Measurements from ENCODE around the gene NRAP.

The NRAP gene

DNA sequence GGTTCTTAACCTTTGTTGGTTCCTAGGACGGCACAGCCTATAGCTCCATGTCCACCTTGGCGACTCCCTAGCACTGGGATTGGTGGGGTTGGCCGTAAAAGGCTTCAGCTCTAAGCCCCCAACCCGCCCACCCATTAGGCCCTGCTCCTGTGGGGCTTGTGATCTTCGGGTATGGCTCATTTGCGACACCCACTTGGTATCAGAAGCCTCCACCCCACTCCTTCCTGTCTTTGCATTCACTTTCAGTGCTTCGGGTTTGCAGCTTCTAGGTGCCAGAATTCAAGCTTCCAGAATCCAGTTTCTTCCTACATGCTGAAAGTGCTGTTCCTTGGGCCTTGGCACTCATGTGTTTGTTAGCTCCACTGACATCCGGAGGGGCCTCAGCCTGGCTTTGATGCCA lies 71.5 kb downstream of the NRAP start:
- no peak for DNase-seq
- TF ChIP-seq GATA1 (IDR thresholded peaks at IDR 0.05; ENCODE audit: low read depth, low read length) (no peak), POLR2A (IDR thresholded peaks at IDR 0.05; ENCODE audit: low read length) (no peak)

DNA sequence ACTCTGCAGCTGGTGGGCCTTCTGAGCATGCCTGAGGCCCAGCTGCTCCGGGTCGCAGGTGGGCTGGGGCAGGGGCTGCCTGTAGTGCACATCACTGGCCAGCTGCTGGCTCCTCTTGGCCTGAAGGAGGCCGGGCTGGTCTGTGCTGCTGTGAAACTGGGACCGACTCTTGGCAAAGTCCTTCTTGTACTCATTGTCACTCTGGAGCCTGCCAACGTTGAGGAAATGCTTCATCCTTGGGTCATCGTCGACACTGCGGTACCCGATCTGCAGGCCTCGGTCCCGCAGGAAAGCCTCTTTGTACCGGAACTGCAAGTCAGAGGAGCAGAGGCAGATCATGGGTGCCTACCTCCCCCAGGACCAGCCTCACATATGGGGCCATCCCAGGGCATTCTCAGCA lies 73.3 kb downstream of the NRAP start:
- TF ChIP-seq POLR2A (IDR thresholded peaks at IDR 0.05; ENCODE audit: low read length) (no peak), GATA1 (IDR thresholded peaks at IDR 0.05; ENCODE audit: low read depth, low read length) (no peak)
- DNase-seq: no peak

DNA sequence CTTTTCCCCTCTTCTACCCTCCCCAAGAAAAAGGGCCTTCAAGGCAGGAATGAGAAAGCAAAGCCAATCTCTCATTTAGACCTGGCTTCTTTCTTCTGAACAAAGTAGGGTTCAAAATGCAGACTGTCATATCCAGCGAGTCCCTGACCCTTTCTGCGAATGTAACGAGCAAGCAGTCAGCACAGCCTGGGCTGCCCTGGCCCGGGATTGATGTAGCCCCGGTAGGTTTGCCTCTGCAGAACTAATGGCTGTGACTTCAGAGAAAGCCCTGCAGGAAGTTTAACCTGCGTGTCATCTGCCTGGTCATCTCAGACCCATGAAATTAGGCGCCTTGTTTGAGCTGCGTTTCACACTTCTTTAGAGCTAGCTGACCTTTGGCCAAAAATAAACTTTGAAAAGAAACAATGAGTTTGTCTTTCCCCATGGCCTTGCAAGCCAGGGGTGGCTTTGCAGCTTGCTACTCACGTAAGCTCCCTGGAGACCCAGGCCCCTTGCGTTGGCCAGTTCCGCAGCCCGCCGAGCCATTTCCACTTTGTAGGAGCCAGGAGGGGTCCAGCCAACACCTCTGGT lies 74.6 kb downstream of the NRAP start:
- TF ChIP-seq POLR2A (IDR thresholded peaks at IDR 0.05; ENCODE audit: low read length) (no peak), GATA1 (IDR thresholded peaks at IDR 0.05; ENCODE audit: low read depth, low read length) (no peak)
- DNase-seq: no peak

DNA sequence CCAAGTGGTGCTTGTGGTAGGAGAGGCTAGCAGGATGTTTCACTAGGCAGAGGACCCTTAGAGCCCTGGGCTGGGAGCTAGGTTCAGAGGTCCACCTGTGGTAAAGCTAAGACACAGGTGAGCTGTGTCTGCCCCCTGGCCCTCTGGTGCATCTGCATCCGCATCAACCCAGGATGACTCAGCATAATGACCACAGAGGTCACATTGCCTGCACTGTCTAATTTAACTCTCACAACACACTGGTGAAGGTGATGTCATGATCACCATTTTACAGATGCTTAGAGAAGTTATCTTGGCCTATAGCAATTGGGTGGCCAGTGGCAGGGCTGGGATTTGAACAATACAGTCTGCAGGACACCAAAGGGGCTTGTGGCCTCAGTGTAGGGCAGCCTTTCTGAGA lies 77.9 kb downstream of the NRAP start:
- TF ChIP-seq POLR2A (IDR thresholded peaks at IDR 0.05; ENCODE audit: low read length): no peak

DNA sequence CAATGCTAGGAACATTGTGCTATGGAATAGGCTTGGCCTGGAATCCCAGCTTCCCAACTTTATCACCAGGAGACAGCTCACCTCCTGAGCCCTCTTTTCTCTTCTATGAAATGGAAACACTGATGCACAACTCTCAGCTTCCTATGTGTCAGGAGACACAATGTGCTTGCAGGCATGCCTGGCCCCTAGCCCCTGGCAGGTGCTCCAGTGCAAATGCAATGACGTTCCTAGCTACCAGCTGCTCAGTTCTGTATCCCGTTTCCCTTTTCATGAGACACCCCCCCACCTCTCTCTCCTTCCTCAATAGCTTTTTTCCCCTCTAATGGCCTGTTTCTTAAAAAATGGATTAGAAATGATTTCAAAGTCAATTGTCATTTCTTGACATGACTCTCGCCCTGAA lies 80.3 kb downstream of the NRAP start:
- TF ChIP-seq GATA1 (IDR thresholded peaks at IDR 0.05; ENCODE audit: low read depth, low read length): no peak
- TF ChIP-seq POLR2A (IDR thresholded peaks at IDR 0.05; ENCODE audit: low read length): no peak
- DNase-seq: no peak

More for the DNA sequence above, 77.9 kb downstream of the NRAP start:
- peak in 1 of 2 experiments; percentile 2 for DNase-seq

DNA sequence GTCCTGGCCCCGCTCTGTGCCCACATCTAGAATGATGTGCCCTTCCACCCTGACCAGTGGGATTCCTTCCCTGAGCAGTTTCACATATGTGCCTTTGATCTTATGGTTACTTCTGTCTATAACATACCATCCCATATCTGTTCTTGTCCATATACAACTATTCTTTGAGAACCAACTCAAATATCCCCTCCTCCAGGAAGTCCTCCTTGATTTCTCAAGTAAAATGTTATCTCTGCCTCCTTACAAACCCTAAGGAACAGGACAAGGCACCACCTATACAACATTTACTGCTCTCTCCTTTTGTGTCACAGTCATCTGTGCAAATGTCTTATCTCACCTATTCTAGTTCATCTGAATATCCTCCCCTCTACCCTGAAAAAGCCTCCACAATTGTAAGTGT lies 82.7 kb downstream of the NRAP start:
- no peak for DNase-seq
- no peak for TF ChIP-seq POLR2A (IDR thresholded peaks at IDR 0.05; ENCODE audit: low read length)
- TF ChIP-seq GATA1 (IDR thresholded peaks at IDR 0.05; ENCODE audit: low read depth, low read length): no peak

DNA sequence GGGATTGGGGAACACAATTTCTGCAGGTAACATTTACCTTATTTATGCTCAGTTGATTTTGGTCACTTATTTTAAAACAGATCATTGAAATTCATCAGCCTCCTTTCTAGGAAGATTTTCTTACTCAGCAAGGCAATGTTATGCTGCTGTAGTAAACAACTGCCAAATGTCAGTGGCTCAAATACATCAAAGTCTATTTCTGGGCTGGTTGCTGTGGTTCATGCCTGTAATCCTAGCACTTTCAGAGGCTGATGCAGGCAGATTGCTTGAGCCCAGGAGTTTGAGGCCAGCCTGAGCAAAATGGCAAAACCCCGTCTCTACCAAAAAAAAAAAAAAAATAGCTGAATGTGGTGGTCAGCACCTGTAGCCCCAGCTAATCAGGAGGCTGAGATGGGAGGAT lies 85.1 kb downstream of the NRAP start:
- no peak for TF ChIP-seq POLR2A (IDR thresholded peaks at IDR 0.05; ENCODE audit: low read length)
- TF ChIP-seq GATA1 (IDR thresholded peaks at IDR 0.05; ENCODE audit: low read depth, low read length): no peak
- no peak for DNase-seq

DNA sequence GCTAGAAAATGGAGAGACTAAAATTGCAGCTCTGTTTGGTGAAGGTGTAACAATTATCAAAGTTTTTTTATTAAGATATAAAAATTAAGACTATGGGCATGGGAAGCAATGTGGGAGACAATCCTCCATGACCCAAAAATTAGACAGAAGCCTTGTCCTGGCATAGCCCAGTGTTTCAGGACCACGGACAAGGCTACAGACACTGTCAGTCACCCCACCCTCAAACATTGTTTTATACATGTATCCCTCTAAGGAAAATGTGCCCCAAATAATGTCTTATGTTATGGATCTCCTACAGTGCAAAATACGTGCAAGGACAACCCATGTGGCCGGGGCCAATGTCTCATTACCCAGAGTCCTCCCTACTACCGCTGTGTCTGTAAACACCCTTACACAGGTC lies 87.0 kb downstream of the NRAP start:
- peak; percentile 8 to 20 for DNase-seq
- TF ChIP-seq GATA1 (IDR thresholded peaks at IDR 0.05; ENCODE audit: low read depth, low read length) (no peak), POLR2A (IDR thresholded peaks at IDR 0.05; ENCODE audit: low read length) (no peak)

DNA sequence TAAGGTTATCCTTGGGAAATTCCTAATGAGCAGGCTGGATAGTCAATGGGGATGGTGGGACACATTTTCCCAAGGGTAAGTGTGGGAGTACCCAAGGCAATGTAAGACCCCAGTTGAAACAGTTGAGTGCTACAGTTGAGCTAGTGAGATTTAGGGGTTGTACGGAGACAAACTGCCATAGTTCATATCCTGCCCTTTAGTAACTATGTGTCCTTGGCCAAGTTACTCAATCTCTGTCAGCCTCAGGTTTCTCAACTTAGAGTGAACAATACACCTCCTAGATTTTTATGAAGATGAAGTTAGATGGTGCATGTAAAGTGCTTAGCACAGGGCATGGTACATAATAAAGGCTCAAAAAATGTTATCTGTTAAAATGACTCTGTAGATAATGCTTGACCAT lies 90.5 kb downstream of the NRAP start:
- TF ChIP-seq POLR2A (IDR thresholded peaks at IDR 0.05; ENCODE audit: low read length) (no peak), GATA1 (IDR thresholded peaks at IDR 0.05; ENCODE audit: low read depth, low read length) (no peak)
- DNase-seq: no peak

DNA sequence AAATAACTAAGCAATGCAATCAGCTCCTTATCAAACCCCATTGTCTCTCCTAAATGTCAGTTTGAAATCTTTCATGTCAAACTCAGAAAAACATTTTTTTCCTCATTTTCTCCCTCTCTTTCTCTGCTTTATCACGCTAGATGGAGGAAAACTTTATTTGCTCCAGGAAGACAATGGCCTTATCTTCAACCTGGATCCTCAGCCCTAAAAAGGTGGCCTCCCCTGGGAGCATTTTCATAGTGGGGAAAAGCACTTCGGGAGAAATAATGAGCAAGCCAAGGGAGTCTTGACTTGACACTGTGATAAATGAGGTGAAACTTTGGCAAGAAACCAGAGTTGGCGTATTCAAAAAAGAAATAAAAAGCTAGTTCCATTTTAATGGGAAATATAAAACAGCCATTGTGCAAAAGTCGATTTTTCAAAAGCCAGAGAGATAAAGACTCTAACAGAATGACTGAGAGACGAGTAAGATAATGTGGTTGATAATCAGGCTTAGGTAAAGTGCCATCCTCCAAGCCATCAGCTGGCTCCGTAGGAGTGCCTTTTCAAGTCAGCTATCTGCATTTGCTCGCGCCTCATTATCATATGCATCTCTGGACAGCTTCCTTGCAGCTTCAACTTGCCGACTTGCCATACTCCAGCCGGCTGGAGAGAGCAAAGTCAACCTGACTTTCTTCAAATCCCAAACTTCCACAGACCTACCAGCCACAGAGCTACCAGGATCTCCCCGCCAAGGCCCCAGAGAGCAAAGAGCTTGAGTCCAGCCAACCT lies 91.1 kb downstream of the NRAP start:
- no peak for TF ChIP-seq GATA1 (IDR thresholded peaks at IDR 0.05; ENCODE audit: low read depth, low read length)
- TF ChIP-seq POLR2A (IDR thresholded peaks at IDR 0.05; ENCODE audit: low read length): no peak
- no peak for DNase-seq

DNA sequence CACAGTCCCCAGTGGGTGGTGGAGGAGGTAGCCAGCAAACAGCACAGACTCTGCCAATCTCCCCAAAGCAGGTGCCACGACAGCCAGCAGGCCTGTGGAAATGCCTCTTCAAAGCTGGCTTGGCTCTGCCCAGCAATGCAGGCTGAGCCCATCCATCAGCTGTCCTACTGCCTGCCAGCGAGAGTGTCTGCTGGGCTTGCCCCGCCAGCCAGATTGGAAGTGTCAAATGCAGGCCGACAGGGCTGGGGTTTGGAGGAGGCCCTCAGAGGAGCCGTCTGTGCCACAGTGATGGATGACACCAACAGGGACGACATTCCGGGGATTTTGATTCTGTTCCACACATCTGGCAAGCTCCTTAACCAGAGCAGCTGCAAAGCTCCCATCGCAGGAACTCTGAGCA lies 94.3 kb downstream of the NRAP start:
- TF ChIP-seq GATA1 (IDR thresholded peaks at IDR 0.05; ENCODE audit: low read depth, low read length): no peak
- TF ChIP-seq POLR2A (IDR thresholded peaks at IDR 0.05; ENCODE audit: low read length): no peak
- no peak for DNase-seq

DNA sequence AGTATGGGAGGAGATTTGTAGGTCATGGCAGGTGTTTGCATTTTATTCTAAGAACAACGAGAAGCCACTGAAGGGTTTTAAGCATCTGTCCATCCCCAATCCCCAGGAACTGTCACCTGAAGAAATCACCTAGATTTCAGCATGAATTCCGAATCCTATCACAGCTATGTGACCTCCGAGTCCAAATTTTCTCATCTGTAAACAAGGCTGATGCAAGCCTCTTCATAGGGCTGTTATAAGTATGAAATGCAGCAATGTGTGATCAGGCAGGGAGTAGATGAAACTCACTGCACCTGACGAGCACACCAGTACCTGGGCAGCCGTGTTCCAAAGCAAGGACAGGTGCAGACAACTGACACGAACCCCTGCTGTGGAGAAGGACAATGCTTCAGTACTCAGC lies 97.0 kb downstream of the NRAP start:
- TF ChIP-seq POLR2A (IDR thresholded peaks at IDR 0.05; ENCODE audit: low read length): no peak
- TF ChIP-seq GATA1 (IDR thresholded peaks at IDR 0.05; ENCODE audit: low read depth, low read length): no peak
- no peak for DNase-seq

DNA sequence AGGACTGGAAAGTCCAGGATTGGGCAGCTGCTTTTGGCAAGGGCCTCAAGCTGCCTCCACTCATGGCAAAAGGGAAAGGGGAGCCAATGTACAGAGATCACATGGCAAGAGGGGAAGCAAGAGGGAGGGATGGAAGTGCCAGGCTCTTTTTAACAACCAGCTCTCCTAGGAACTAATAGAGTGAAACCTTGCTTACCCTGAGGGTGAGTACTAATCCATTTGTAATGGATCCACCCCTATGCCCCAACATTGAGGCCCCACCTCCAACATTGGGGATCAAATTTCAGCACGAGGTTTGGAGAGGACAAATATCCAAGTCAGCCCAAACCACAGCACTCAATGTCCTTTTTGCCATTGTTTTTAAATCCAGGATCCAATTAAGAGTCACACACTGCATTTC lies 98.5 kb downstream of the NRAP start:
- TF ChIP-seq GATA1 (IDR thresholded peaks at IDR 0.05; ENCODE audit: low read depth, low read length) (no peak), POLR2A (IDR thresholded peaks at IDR 0.05; ENCODE audit: low read length) (no peak)
- no peak for DNase-seq

DNA sequence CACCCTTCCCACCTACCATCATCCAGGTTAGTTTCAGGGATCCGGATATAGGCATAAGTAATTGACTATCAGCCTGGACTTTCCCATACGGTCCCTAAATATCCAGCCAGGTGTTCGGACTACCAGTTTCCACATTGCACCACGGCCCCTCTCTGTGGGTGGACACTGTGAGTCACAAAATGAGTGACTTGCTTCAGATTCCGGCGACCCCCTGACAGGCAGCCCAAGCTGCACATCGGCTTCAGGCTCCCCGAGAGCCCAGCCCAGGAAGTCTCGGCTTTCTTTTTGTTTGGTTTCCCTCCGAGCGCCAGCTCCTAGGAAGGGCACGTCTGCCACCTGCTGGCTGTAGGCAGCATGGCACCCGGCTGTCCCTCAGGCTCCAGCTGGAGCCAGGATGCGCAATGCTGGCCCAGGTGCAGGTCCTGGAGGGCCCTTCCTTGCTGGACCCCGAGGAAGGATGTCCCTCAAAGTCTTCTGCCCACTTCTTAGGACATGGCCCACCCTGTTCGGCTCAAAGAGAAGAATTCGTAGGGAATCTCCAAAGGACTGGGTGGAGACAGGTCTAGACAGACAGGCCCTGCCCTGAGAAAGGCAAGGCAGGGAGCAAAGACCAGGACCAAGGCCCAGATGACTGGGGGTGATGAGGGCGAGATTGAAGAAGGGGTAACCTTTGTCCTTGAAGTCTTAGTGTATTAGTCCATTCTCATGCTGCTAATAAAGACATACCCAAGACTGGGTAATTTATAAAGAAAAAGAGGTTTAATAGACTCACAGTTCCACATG lies 100.3 kb downstream of the NRAP start:
- peak; percentile 43 to 65 for DNase-seq

More for the DNA sequence above, 100.3 kb downstream of the NRAP start:
- TF ChIP-seq GATA1 (IDR thresholded peaks at IDR 0.05; ENCODE audit: low read depth, low read length): no peak
- TF ChIP-seq POLR2A (IDR thresholded peaks at IDR 0.05; ENCODE audit: low read length): no peak
